ENCODE measurements around the gene SLC46A1.

The SLC46A1 gene

GRCh38 chr17:28390563-28390962 lies 15.4 kb downstream of the SLC46A1 start:
- TF ChIP-seq CTCF (IDR thresholded peaks at IDR 0.05; ENCODE audit: low read depth, low read length): no peak
- no peak for DNase-seq (ENCODE audit: extremely low read depth, low read depth)

- TF ChIP-seq CTCF (IDR thresholded peaks at IDR 0.05; ENCODE audit: low read depth, low read length): no peak
Measured at GRCh38 chr17:28390141-28390540, 15.9 kb downstream of the SLC46A1 start.

GRCh38 chr17:28388106-28388505 lies 17.9 kb downstream of the SLC46A1 start:
- DNase-seq (ENCODE audit: extremely low read depth, low read depth): no peak
- no peak for TF ChIP-seq CTCF (IDR thresholded peaks at IDR 0.05; ENCODE audit: low read depth, low read length)

More at GRCh38 chr17:28390141-28390540, 15.9 kb downstream of the SLC46A1 start:
- no peak for DNase-seq (ENCODE audit: extremely low read depth, low read depth)

GRCh38 chr17:28386391-28386790 lies 19.6 kb downstream of the SLC46A1 start:
- TF ChIP-seq CTCF (IDR thresholded peaks at IDR 0.05; ENCODE audit: low read depth, low read length): no peak
- no peak for DNase-seq (ENCODE audit: extremely low read depth, low read depth)

GRCh38 chr17:28385406-28385805 lies 20.6 kb downstream of the SLC46A1 start:
- DNase-seq (ENCODE audit: extremely low read depth, low read depth): no peak

GRCh38 chr17:28385037-28385400 lies 21.0 kb downstream of the SLC46A1 start:
- DNase-seq (ENCODE audit: extremely low read depth, low read depth): no peak
- no peak for TF ChIP-seq CTCF (IDR thresholded peaks at IDR 0.05; ENCODE audit: low read depth, low read length)

More at GRCh38 chr17:28385406-28385805, 20.6 kb downstream of the SLC46A1 start:
- TF ChIP-seq CTCF (IDR thresholded peaks at IDR 0.05; ENCODE audit: low read depth, low read length): no peak

- no peak for TF ChIP-seq CTCF (IDR thresholded peaks at IDR 0.05; ENCODE audit: low read depth, low read length)
- no peak for DNase-seq (ENCODE audit: extremely low read depth, low read depth)
Measured at GRCh38 chr17:28384281-28385036, 21.6 kb downstream of the SLC46A1 start.

Measured in AG09319 (cell line).